Activated naive CD4-positive, alpha-beta T cell treated with Interleukin-2 at 50 U/mL for 16 hours (primary cell): ENCODE data around the gene RTN4RL1.

Source experiments
- DNase-seq: peaks from one replicate; pipeline ENCODE4 v3.0.0-alpha.2; 2020

Gene RTN4RL1

GRCh38 chr17:2044263-2044894 lies 19.2 kb upstream of the RTN4RL1 start:
- no peak for DNase-seq

- DNase-seq = no peak
These were observed 18.7 kb upstream of the RTN4RL1 start for GRCh38 chr17:2043785-2044184.

GRCh38 chr17:2042933-2043332 lies 17.8 kb upstream of the RTN4RL1 start:
- DNase-seq = no peak

- DNase-seq = no peak
These were observed 17.3 kb upstream of the RTN4RL1 start for GRCh38 chr17:2042390-2042847.

DNA sequence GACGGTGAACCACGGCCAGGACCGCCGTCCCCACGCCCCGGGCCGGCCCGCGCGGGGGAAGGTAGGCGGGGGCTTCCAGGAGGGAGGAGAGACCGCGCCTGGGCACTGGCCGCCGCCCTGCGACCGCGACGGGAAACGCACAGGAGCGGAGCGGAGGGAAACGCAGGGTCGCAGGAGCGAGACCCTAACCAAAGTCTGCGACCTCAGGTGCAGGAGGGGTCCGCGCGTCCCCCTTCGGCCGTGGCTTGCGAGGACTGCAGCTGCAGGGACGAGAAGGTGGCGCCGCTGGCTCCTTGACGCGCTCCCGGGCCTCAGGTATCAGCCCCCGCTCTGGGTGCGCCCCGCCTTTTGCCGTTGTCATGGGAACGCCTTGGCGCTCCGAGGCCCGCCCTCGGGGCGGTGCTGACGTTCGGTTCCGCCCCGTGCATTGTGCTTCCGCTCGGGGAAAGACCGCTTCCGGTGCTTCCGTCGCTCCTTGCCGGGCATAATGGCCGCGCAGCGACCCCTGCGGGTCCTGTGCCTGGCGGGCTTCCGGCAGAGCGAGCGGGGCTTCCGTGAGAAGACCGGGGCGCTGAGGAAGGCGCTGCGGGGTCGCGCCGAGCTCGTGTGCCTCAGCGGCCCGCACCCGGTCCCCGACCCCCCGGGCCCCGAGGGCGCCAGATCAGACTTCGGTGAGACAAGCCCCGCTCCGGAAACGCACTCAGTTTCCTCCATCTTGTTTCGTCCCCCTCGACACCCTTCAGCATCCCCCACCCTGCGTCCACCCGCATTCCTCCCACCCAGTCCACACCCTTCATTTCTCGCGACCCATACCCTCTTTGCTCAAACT lies 16.6 kb upstream of the RTN4RL1 start, which contains the start of gene OVCA2:
Gene OVCA2 (plus strand): TSS at position 462 of the 829 bp plus-strand sequence. CDS start 26 bp downstream, at position 488.
- DNase-seq = peak; percentile 96

DNA sequence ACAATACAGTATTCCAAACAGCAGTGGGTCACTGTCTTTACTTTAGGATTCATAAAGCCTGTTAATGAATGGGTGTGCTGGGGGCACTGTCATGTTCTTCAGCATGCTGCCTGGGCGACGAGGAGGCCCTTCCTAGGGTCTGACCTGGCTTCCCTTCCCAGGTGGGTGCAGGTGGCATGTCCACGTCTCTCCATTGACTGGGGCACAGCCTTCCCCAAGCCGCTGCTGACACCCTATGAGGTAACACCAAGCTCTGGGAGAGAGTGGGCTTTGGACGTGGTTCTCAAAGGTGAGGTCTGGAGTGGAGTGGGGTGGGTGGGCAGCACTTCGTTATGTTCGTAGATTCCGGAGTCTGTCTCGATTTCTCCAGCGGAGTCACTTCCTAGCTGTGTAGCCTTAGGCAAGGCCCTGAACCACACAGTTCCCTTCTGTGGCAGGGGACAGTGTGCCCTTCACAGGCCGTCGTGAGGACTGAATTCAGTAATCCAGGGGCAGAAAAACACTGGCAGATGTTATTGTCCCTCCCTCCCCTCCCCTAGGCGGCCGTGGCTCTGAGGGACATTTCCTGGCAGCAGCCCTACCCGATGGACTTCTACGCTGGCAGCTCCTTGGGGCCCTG lies 15.9 kb upstream of the RTN4RL1 start:
- DNase-seq = no peak

- no peak for DNase-seq
These were observed 15.2 kb upstream of the RTN4RL1 start for GRCh38 chr17:2040219-2040827.

GRCh38 chr17:2037155-2037554 lies 12.0 kb upstream of the RTN4RL1 start:
- no peak for DNase-seq

- DNase-seq = no peak
These were observed 10.7 kb upstream of the RTN4RL1 start for GRCh38 chr17:2035541-2036488.

DNA sequence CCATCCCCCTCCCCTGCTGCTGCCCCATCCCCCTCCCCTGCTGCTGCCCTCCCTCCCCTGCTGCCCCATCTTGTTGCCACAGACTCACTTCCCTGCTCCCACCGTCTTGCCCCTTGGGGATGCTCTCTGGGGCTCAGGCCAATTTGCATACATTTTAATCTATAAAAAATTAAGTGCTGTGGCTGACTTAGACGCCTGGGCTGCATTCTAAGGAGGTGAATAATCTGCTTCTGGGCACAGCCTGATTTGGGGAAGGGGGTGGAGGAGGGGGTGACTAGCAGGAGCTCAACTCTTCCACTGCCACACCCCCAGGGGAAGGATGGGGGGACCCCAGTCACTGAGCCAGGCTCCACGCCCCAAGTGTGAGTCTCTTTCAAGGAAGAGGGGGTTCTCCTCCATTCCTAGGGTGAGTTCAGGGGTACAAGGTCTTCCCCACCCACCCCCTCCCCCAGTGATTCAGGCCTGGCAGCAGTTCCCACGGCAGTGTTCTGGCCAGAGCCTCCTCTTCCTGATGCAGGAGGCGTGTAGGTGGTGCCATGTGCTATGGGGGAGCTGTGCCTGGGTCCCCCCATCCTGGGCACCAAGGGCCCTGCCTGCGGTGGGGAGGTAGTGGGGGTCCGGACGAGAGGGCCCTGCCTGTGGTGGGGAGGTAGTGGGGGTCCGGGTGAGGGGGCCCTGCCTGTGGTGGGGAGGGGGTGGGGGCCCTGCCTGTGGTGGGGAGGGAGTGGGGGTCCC lies 9.8 kb upstream of the RTN4RL1 start:
- DNase-seq = no peak

DNA sequence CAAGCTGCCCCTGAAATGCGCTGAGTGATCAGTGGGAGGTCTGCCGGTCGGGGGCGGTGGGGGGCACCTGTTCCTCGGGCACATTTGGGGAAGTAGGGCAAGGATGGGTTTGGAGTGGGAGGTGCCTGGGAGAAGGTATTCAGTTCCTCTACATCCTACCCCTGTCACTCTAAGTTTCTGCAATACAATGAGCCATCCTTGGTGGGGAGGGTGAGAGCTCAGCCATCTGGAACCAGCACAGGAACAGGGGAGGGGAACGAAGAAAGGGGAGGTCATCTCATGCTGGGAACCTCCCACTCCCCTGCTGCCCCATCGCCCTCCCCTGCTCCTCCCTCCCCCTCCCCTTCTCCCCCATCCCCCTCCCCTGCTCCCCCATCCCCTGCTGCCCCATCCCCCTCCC lies 9.0 kb upstream of the RTN4RL1 start:
- no peak for DNase-seq

DNA sequence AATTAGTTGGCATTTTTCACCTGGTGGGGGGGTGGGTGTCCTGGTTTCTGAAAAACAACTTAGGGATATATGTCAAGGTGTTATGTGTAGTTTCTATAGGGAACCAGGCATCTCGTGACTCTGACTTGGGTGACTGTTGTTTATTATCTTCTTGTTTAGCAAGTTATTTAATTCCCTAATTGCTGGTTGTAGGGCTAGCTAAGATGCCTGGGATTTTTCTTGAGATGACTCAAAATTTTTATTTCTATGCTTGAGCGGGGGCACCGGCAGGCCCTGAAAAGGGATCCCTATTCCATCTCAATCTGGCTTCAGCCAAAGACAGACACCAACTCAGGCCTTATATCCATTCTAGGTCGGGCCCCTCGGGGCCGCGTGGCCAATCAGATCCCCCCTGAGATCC lies 8.0 kb upstream of the RTN4RL1 start:
- DNase-seq = no peak

- peak; percentile 64 for DNase-seq
These were observed 5.6 kb upstream of the RTN4RL1 start for GRCh38 chr17:2030779-2031163.

- peak; percentile 88 for DNase-seq
These were observed 5.0 kb upstream of the RTN4RL1 start, which contains the start of gene DPH1 for GRCh38 chr17:2029911-2030778. Gene DPH1 (plus strand): TSS chr17:2030153. CDS start chr17:2030170, 17 bp downstream.

DNA sequence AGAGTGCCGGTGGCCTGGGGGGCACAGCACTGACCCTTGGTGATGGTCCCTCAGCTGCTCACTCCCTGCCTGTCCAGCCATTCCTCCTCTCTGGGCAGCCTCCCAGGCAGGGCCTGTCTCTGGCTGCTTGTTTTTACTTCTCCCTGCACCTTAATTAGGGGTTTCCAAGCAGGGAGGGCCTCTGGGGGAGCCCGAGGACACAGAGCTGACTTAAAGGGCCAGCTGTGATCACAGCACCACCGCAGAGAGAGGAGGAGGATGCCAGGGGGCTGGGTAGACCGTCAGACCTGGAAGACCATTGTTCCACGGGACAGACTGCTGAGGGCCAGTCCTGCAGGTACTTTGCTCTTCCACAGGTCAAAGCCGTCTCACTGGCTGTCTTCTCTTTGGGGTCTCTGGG lies 3.6 kb upstream of the RTN4RL1 start:
- no peak for DNase-seq

DNA sequence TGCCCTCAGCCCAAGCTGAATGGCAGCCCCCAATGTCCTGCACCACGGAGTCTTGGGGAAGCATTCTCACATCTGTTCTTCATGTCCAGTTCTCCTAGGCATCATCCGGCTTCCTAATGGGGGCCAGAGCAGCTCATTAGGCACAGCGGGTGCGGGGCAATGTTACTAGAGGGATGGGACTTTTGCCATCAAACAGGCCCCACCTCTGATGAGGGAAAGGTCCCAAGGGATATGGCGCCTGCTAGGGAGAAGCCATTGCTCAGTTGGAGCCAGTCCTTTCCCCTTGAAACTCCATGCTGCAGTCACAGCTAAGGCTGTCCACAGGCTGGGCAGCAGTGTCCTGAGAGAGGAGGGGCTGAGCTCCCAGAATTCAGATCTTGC lies 3.1 kb upstream of the RTN4RL1 start:
- no peak for DNase-seq

- DNase-seq = no peak
These were observed 2.5 kb upstream of the RTN4RL1 start for GRCh38 chr17:2027528-2028233.

DNA sequence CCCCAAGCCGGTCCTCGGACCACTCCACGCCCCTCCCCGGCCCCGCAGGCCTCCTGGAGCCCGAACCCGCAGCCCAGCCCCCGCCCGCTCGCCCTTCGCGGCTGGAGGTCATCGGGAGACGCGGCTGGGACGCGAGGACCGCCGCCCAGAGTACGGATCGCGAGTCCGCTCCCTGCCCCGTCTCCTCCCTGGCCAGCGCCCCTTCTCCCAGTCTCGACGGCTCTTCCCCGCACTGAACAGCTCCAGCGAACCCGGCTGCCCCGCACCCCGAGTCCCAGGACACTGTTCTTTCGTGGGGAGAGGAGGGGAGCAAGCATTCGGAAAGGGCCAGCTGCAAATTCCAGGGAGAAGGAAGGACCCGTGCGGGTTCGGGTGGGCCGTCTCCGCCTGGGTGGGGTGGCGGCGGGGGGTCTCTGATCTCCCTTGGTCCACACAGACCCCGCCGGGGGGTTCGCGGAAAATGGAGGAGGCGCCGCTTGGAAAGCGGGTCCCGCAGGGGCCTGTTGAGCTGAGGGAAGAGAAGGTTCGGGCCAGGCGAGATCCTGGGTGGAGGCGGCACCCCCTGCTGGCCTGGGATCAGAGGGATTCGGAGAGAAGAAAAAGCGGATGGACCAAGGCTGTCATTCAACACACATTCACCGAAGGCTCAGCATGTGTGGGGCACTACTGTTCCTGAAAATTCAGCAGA lies 632 bp upstream of the RTN4RL1 start:
- DNase-seq = peak; percentile 19

DNA sequence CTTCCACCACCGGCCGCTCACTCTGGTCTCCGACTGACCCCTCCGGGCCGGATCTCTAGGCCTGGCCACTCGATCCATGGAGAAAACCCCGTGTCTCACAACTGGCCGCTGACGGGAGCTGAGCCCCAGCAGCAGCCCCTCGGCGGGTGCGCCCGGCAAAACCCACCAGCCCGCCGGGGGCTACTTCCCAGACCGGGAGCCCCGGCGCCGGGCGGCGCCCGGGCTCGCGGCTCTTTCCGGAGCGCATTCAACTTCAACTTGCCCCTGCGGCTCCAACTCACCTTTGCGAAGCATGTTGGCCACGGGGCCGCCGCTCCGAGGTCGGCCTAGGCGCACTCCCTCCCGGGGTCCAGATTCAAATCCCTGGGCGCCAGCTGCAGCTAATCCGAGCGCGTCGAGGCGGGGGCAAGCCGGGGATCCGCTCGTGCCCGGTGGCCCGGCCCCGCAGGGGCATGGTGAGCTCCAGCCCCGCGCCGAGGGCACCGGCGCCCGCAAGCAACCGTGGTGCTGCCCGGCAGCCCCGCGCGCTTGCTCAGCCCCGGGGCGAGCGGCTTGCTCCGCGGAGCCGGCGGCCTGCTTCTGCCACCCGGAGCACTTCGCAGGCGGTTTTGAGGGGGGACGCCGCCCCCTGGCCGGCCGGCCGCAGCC lies 438 bp downstream of the RTN4RL1 start:
- DNase-seq = no peak
